Activated CD8-positive, alpha-beta T cell treated with anti-CD3 and anti-CD28 coated beads for 36 hours (primary cell): Measurements from ENCODE around the gene CLCN6. TPM values are rescaled to one million over a fixed set of nuclear protein-coding genes. Genes with fewer than 3 reads are reported as not detected.
"Not testable (repeated sequence)": the region's sequence is repeated elsewhere in the genome, so short reads cannot be mapped to it uniquely, and the experiment has no call there.

ENCODE experiments used
- ATAC-seq: fragments of 200-7000 bp; cut with Tn5 transposase; one replicate; pipeline ENCODE4 v1.10.0; 2021; ENCODE audit warnings: mild to moderate bottlenecking, moderate library complexity
- CTCF ChIA-PET: fragments of 350-600 bp; sonication (Branson Sonifier 250); formaldehyde crosslinking; loops from one replicate; lab custom pipeline; 2021; ENCODE audit warnings: antibody characterized with exemption; lab: Charles Lee
- POLR2A ChIA-PET: fragments of 350-600 bp; sonication (Branson Sonifier 250); formaldehyde crosslinking; loops from one replicate; lab custom pipeline; 2021; ENCODE audit warnings: antibody characterized with exemption; lab: Charles Lee
- DNase-seq: peaks from one replicate; pipeline ENCODE4 v3.0.0-alpha.2; 2020
- H3K27ac Mint-ChIP-seq: one replicate; pipeline ENCODE4 v1.8.0; 2021; ENCODE audit warnings: mild to moderate bottlenecking, mixed read lengths
- H3K27me3 Mint-ChIP-seq: one replicate; pipeline ENCODE4 v1.8.0; 2021; ENCODE audit warnings: mixed read lengths
- H3K36me3 Mint-ChIP-seq: one replicate; pipeline ENCODE4 v1.8.0; 2021; ENCODE audit warnings: low read depth, mixed read lengths
- H3K4me1 Mint-ChIP-seq: one replicate; pipeline ENCODE4 v1.8.0; 2021; ENCODE audit warnings: low read depth, mixed read lengths
- H3K4me3 Mint-ChIP-seq: one replicate; pipeline ENCODE4 v1.8.0; 2021; ENCODE audit warnings: mild to moderate bottlenecking, moderate library complexity, mixed read lengths
- H3K9me3 Mint-ChIP-seq: one replicate; pipeline ENCODE4 v1.8.0; 2021; ENCODE audit warnings: mixed read lengths
- intact Hi-C: fragments of 100-400 bp; cut with micrococcal nuclease; formaldehyde crosslinking; loops from one replicate; pipeline ENCODE4 v1.10.0; 2022
- total RNA-seq, 2 experiments: library from RNA; stranded (reverse); gene quantifications; one replicate each; pipeline ENCODE4 v1.2.3, GENCODE V29; 2021
- TF ChIP-seq, protein P1 (sequence below): fragments of 200-600 bp; IDR thresholded peaks from one replicate; pipeline ENCODE4 v1.8.0; 2022; ENCODE audit warnings: antibody characterized with exemption, mild to moderate bottlenecking

The CLCN6 gene
- total RNA-seq, 2 experiments from 2014 or later: 10.8 to 12.2 TPM

- peak overlapping the region; percentile 72 for H3K4me3 Mint-ChIP-seq
- POLR2A ChIA-PET: interaction anchor here (0.6 to 6.5 kb wide), 4 partner anchors 16 to 106 kb away, joined by 3 to 123 read pairs (median 4); no protein-coding TSS in a partner anchor
- intact Hi-C loops: no loop called here
- CTCF ChIA-PET: interaction anchor here (0.8 to 1.7 kb wide), 5 partner anchors 12 to 139 kb away, joined by 3 to 6 read pairs (median 5); partner anchors contain the start of gene FBXO6
- peak; percentile 87 for DNase-seq
- TF ChIP-seq, protein P1, sequence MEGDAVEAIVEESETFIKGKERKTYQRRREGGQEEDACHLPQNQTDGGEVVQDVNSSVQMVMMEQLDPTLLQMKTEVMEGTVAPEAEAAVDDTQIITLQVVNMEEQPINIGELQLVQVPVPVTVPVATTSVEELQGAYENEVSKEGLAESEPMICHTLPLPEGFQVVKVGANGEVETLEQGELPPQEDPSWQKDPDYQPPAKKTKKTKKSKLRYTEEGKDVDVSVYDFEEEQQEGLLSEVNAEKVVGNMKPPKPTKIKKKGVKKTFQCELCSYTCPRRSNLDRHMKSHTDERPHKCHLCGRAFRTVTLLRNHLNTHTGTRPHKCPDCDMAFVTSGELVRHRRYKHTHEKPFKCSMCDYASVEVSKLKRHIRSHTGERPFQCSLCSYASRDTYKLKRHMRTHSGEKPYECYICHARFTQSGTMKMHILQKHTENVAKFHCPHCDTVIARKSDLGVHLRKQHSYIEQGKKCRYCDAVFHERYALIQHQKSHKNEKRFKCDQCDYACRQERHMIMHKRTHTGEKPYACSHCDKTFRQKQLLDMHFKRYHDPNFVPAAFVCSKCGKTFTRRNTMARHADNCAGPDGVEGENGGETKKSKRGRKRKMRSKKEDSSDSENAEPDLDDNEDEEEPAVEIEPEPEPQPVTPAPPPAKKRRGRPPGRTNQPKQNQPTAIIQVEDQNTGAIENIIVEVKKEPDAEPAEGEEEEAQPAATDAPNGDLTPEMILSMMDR: no peak
- peaks cover 46% of the 10 kb centered on the region for H3K4me1 Mint-ChIP-seq
- H3K27ac Mint-ChIP-seq: peak overlapping the region; percentile 79
- peak; percentile 54 for ATAC-seq
- no peaks in the 10 kb centered on the region for H3K27me3 Mint-ChIP-seq
- peaks cover 8% of the 10 kb centered on the region for H3K36me3 Mint-ChIP-seq
- H3K9me3 Mint-ChIP-seq: no peaks in the 10 kb centered on the region
These were observed 2.8 kb upstream of the CLCN6 start for GRCh38 chr1:11802973-11803885.

GRCh38 chr1:11803924-11804665, 1.9 kb upstream of the CLCN6 start:
- Mint-ChIP-seq H3K4me3 (peak overlapping the region; percentile 90), H3K27ac (peak overlapping the region; percentile 79), H3K4me1 (peaks cover 51% of the 10 kb centered on the region)
- H3K9me3 Mint-ChIP-seq, intact Hi-C loops, ATAC-seq, H3K27me3 Mint-ChIP-seq, DNase-seq, H3K36me3 Mint-ChIP-seq: not testable (repeated sequence)
- ChIA-PET POLR2A (interaction anchor here (0.6 to 6.5 kb wide), 7 partner anchors 14 to 127 kb away, joined by 3 to 123 read pairs (median 3); no protein-coding TSS in a partner anchor), CTCF (interaction anchor here (1.0 to 1.7 kb wide), 2 partner anchors 34 to 140 kb away, joined by 4 to 5 read pairs; partner anchors contain the start of gene FBXO6)

- TF ChIP-seq, protein P1: no peak
- H3K4me3 Mint-ChIP-seq: peak overlapping the region; percentile 90
- POLR2A ChIA-PET: interaction anchor here (0.6 to 6.5 kb wide), 5 partner anchors 14 to 127 kb away, joined by 3 to 123 read pairs (median 3); no protein-coding TSS in a partner anchor
- H3K27ac Mint-ChIP-seq: peak overlapping the region; percentile 89
- peak; percentile 57 for DNase-seq
- intact Hi-C loops: no loop called here
- peaks cover 14% of the 10 kb centered on the region for H3K36me3 Mint-ChIP-seq
- no peaks in the 10 kb centered on the region for H3K9me3 Mint-ChIP-seq
- ATAC-seq: no peak
- H3K27me3 Mint-ChIP-seq: no peaks in the 10 kb centered on the region
- CTCF ChIA-PET: no interaction called here
- H3K4me1 Mint-ChIP-seq: peaks cover 55% of the 10 kb centered on the region
These were observed 1.1 kb upstream of the CLCN6 start for GRCh38 chr1:11804666-11805421.

DNA sequence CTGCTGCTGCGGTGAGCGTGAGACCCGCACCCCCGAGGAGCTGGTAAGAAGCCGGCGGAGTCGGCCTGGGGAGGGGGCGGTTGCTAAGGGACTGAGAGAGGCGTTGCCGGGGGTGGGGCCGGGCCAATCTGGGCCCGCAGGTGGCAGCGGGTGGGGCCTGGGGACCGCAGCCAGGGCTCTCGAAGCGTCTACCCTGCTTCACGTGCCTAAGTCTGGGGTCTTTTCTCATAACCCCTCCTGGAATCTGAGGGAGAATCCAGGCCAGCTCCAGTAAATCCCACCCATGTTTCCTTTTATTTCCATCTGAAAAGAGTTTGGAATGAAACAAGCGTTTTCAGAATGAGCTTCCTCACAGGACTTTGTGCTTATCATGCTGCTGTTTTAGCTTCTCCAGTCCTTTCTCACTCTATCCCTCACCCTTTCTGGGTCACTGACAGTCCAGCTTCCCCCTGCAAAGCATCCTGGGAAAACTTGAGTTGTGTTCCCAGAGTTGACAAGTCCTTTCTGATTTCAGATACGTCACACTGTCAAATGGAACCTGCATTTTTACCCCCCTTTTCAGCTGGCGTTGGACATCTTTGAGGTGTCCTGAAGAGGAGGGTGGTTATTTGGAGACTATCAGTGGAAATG, 431 bp downstream of the CLCN6 start:
- CTCF ChIA-PET: interaction anchor here (1.5 to 2.1 kb wide), 5 partner anchors 21 to 101 kb away, joined by 3 to 7 read pairs (median 5); no protein-coding TSS in a partner anchor
- Mint-ChIP-seq H3K4me1 (peaks cover 52% of the 10 kb centered on the region), H3K36me3 (peaks cover 11% of the 10 kb centered on the region), H3K27me3 (no peaks in the 10 kb centered on the region), H3K9me3 (no peaks in the 10 kb centered on the region), H3K27ac (peak overlapping the region; percentile 89), H3K4me3 (peak overlapping the region; percentile 90)
- POLR2A ChIA-PET: interaction anchor here (0.5 to 6.5 kb wide), 9 partner anchors 18 to 718 kb away, joined by 3 to 123 read pairs (median 3); partner anchors contain the start of gene MFN2
- ATAC-seq: peak; percentile 37
- TF ChIP-seq, protein P1: no peak
- DNase-seq: no peak
- intact Hi-C loops: no loop called here
